Measurements from ENCODE around the gene BCORL1.

Gene BCORL1

GRCh38 chrX:130014356-130014755, 31.9 kb downstream of the BCORL1 start:
- DNase-seq (ENCODE audit: low read depth in 3 of 3) = no peak

DNA sequence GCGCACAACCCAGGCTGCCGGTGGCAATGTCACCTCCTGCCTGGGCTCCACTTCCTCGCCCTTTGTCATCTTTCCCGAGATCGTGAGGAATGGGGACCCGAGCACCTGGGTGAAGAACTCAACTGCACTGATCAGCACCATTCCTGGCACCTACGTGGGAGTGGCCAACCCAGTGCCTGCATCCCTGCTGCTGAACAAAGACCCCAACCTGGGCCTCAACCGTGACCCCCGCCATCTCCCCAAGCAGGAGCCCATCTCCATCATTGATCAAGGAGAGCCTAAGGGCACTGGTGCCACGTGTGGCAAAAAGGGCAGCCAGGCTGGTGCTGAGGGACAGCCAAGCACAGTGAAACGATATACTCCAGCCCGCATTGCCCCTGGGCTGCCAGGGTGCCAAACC, 32.3 kb downstream of the BCORL1 start:
- DNase-seq (ENCODE audit: low read depth in 3 of 3) = no peak

DNA sequence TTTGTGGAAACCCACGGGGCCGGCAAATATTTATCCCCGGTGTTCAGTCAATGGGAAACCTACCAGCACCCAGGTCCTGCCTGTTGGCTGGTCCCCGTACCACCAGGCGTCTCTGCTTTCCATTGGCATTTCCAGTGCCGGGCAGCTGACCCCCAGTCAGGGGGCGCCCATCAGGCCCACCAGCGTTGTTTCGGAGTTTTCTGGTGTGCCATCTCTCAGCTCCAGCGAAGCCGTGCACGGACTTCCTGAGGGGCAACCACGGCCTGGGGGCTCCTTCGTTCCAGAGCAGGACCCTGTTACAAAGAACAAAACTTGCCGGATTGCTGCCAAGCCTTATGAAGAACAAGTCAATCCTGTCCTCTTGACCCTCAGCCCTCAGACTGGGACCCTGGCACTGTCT, 32.7 kb downstream of the BCORL1 start:
- no peak for DNase-seq (ENCODE audit: low read depth in 3 of 3)

DNA sequence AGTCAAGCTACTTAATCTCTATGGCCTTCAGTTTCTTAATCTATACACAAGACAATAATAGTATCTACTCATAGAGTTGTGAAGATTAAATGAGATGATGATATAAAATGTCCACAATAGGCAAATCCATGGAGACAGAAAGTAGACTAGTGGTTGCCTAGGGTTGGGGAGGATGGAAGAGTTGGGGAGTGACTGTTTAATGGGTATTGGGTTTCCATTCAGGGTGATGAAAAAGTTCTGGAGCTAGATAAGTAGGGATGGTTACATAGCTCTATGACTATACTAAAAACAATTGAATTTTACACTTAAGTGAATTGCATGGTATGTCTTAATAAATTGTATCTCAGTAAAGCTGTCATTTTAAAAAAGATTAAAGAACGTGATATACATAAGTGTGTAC, 35.7 kb downstream of the BCORL1 start:
- DNase-seq (ENCODE audit: low read depth in 3 of 3) = no peak

- no peak for DNase-seq (ENCODE audit: low read depth in 3 of 3)
These were observed 38.4 kb downstream of the BCORL1 start for GRCh38 chrX:130020661-130021324.

GRCh38 chrX:130024127-130024526, 41.7 kb downstream of the BCORL1 start:
- peak; percentile 36 to 60 (median 53) for DNase-seq (ENCODE audit: low read depth in 3 of 3)

DNA sequence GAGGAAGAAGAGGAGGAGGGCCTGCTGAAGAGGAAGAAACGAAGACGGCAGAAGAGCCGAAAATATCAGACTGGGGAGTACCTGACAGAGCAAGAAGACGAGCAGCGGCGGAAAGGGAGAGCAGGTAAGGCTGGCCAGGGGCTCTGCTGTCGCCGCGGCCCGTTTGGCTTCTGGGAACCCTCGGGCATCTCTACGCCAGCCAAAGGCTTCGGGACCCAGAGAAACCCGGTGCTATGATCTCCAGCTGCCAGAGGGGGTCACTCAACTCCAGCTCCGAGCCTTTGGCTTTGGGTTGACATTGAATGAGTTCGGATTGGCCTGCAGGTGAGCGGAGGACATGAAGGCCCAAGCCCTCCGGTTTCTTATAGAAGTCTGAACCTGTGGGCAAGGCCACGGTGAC, 42.8 kb downstream of the BCORL1 start:
- DNase-seq (ENCODE audit: low read depth in 3 of 3) = no peak

DNA sequence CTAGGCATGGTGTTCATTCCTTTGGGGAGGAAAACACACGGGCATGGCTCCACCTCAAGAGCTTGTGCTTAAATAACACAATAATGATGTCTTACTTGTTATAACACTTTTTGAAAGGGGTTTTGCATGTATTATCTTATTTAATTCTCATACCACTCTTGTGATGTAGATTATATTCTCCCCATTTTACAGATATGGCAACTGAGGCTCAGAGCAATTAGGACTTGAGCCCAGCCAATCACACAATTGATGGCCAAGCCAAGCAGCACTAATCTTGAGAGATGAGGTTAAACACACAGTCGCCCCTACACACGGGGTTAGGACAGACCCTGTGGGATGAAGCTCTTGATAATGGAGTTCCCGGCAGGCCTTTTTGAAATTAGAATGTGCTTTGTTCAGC, 45.1 kb downstream of the BCORL1 start:
- no peak for DNase-seq (ENCODE audit: low read depth in 3 of 3)

DNA sequence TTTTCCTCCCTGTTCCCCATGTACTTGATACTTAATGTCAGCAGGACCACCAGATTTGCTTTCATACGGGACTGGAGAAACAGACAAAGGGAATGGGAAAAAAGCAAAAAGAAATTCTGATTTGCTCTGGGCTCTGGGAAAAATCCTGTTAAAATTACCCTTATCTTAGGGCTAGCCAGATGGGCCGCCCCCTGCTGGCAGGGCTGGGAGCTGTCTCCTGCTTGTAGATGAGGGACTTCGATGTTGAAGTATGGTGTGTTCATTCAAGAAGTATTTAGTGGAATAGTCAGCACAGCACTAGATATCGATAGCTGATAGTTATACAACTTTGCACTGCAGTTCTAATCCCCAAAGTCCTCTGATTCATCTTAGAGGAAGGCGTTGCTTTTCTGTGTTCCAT, 45.8 kb downstream of the BCORL1 start:
- peak in 2 of 3 donors; percentile 18 to 33 for DNase-seq (ENCODE audit: low read depth in 3 of 3)

- DNase-seq (ENCODE audit: low read depth in 3 of 3) = no peak
These were observed 48.4 kb downstream of the BCORL1 start for GRCh38 chrX:130030826-130031225.

GRCh38 chrX:130032552-130032951, 50.1 kb downstream of the BCORL1 start:
- DNase-seq (ENCODE audit: low read depth in 3 of 3) = no peak

- DNase-seq (ENCODE audit: low read depth in 3 of 3) = no peak
These were observed 51.7 kb downstream of the BCORL1 start for GRCh38 chrX:130034178-130034577.

DNA sequence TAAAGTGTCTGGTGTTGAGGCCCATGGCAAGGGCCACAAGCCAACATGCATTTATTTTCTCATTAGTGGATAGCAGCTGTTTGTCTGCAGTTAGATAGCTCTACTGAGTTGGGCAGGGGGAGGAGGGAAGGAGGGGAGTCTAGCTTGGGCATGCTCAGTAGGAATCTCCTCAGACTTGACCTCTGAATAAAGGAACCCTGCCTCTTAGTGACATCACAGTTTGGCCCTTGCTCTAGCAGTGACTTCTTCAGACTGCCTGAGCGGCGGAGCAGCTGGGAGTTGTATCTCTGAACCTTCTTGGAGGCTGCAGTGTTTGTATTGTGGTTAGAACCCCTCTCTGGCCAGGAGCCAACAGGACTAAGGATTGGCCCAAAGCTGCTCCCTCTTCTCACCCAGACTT, 57.4 kb downstream of the BCORL1 start:
- no peak for DNase-seq (ENCODE audit: low read depth in 3 of 3)

DNA sequence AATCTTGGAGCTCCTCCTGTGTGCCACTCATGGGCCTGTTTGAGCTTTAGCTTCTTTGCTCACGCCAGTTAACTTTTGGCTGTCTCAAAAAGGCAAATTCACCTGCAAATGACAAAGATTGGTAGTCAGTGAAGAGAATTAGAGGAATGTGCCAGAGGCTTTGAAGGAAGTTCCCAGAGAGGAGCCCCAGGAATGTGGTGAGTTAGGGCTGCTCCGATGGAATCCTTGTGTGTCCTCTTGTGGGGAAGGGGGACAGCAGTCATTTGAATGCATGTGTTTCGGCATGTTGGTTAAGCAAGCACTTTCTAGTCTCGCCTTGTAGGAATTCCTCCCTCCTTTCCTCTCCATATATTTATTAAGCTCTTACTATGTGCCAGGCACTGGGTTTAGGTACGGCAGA, 65.0 kb downstream of the BCORL1 start:
- no peak for DNase-seq (ENCODE audit: low read depth in 3 of 3)

DNA sequence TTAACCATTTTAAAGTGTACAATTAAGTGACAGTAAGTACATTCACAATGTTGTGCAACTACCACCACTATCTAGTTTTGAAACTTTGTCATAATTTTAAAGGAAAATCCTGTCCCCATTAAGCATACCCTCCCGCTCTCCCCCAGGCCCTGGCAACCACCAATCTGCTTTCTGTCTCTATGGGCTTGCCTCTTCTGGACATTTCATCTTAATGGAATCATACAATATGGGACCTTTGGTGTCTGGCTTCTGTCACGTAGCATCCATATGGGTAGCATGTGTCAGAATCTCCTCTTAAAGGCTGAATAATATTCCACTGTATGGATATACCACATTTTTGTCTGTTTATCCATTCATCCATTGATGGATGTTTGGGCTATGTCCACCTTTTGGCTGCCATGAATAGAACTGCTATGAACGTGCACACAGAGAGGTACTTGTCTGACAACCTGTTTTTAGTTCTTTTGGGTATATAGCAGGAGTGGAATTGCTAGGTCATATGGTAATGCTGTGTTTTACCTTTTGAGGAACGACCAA, 66.3 kb downstream of the BCORL1 start:
- no peak for DNase-seq (ENCODE audit: low read depth in 3 of 3)

DNA sequence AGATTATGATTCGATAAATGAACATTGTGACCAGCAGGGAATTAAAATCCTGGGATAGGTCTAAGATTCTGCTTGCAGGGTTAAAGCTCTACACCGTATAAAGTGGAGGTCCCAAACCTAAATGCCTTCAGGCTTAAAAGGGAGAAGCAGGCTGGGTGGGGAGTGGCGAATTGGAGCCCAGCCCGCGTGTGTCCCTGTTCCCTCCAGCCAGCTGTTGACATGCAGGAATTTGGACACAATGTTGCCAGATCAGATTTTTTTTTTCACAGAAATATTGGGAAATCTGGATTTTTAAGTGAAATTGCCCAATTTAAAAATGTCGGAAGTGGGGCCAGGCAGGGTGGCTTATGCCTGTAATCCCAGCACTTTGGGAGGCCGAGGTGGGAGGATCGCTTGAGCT, 67.4 kb downstream of the BCORL1 start:
- DNase-seq (ENCODE audit: low read depth in 3 of 3) = no peak

GRCh38 chrX:130051176-130051845, 68.9 kb downstream of the BCORL1 start:
- no peak for DNase-seq (ENCODE audit: low read depth in 3 of 3)

DNA sequence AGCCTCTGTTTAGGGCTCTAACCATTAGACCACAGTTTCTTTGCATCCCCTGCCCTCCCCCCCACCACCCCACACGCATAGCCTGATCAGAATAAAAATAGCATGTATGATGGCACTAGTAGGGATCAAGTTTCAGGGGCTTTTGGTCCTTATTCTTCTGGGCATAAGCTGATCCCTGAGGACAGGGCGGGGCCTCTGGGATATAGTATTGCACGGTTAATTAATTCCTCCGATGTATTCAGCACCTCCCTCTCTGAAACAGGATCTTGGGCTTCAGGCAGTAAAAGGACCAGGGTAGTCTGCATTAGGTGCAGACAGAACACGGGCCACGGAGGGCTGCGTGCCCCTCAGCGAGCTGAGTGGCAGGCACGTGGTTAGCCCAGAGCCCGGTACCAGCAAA, 70.8 kb downstream of the BCORL1 start:
- DNase-seq (ENCODE audit: low read depth in 3 of 3) = no peak

DNA sequence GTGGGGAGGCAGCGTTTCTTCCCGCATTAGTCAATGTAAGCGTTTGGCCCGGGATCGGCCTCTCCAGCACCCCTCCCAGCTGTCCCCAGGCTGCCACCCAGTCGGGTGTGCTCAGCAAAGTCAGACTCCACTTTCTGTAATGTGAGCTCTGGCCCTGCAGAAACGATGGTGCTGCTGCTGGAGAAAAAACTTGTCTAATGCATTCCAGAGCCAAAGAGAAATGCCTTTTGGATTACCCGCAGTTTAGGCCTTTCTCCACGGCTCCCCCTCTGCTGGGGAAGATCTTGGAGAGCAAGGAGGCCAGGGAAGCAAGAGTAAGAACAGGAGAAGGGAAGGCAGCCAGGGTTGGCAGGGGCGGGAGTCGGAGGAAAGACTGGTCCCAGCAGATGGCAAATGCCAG, 72.7 kb downstream of the BCORL1 start:
- DNase-seq (ENCODE audit: low read depth in 3 of 3) = no peak

- no peak for DNase-seq (ENCODE audit: low read depth in 3 of 3)
These were observed 73.5 kb downstream of the BCORL1 start for GRCh38 chrX:130055899-130056298.

DNA sequence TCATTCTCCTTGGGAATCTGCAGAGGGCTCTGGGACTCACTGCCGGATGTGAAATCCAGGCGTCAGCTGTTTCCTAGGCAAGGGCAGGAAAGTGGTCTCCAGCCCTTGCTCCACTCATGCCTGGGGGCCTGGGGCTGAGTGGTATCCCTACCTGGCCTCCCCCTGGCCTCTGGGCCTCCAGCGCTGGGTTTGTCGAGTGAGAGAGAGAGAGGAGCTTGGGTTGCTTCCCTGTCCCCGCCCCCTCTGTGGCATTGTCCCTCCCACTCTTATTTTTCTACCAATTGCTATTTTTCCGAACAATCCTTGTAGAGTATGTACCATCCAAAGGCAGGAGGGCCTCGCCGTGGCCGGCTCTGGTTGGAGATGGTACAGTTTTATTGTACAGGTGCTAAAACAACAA, 74.8 kb downstream of the BCORL1 start:
- no peak for DNase-seq (ENCODE audit: low read depth in 3 of 3)

DNA sequence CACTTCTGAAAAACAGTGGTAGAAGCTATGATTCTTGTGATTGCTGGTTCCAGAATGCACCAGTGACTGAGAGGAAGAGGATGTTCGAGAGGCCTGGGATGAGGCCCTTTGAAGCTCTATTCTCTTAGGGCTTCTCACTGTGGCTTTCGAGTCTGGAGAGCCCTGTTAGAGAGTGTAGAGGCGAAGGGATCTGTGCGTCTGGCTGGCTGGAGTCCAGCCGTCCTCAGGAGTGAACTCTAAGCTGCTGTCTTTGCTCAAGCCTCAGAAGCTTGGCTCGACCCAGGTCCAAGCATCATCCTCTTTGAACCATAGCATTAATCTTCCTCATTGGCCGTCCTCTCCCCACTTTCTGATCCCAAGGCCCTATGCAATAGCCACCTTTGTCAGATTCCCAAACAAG, 76.2 kb downstream of the BCORL1 start:
- DNase-seq (ENCODE audit: low read depth in 3 of 3) = no peak

All from stimulated activated CD4-positive, alpha-beta T cell treated with anti-CD3 and anti-CD28 coated beads, TNF-alpha, amount 100 ng/mL, for 48 hours (primary cell).